NT2/D1 (cell line): ENCODE data around the gene PCOLCE2.

ENCODE experiments used
- DNase-seq: peaks from one replicate; pipeline ENCODE4 v3.0.0-alpha.2; 2011; ENCODE audit warnings: low read depth, low spot score
- H3K27me3 ChIP-seq: 2 replicates; pipeline ENCODE4 v1.6.0; 2011; ENCODE audit warnings: mild to moderate bottlenecking; ENCODE audit not compliant: insufficient read length, insufficient read depth
- H3K36me3 ChIP-seq: 2 replicates; pipeline ENCODE4 v1.6.1; 2011; ENCODE audit warnings: mild to moderate bottlenecking, low read length, mixed read lengths; ENCODE audit not compliant: insufficient read depth, insufficient read length
- H3K4me1 ChIP-seq: 2 replicates; pipeline ENCODE4 v1.5.1; 2011; ENCODE audit not compliant: insufficient read depth, insufficient read length
- H3K4me3 ChIP-seq: 2 replicates; pipeline ENCODE4 v1.5.1; 2011; ENCODE audit warnings: low read depth; ENCODE audit not compliant: insufficient read length
- H3K9ac ChIP-seq: 2 replicates; pipeline ENCODE4 v1.6.0; 2011; ENCODE audit warnings: low read depth; ENCODE audit not compliant: insufficient read length
- H3K9me3 ChIP-seq: 2 replicates; pipeline ENCODE4 v1.5.1; 2011; ENCODE audit warnings: mild to moderate bottlenecking, low read length; ENCODE audit not compliant: insufficient read depth
- SUZ12 ChIP-seq: IDR thresholded peaks from 2 replicates; pipeline ENCODE4 v1.6.1; 2011; ENCODE audit not compliant: insufficient read length, insufficient read depth; ENCODE audit errors: extremely low read depth
- YY1 ChIP-seq: IDR thresholded peaks from 2 replicates; pipeline ENCODE4 v1.6.1; 2011; ENCODE audit not compliant: insufficient read length, insufficient read depth
- ZNF274 ChIP-seq: IDR thresholded peaks from 2 replicates; pipeline ENCODE4 v1.6.1; 2011; ENCODE audit warnings: mild to moderate bottlenecking, low read depth, low read length

PCOLCE2 gene

GRCh38 chr3:142929109-142929508 lies 40.2 kb upstream of the PCOLCE2 start:
- no peak for TF ChIP-seq YY1
- TF ChIP-seq ZNF274, result no peak
- no peak for TF ChIP-seq SUZ12
- Histone ChIP-seq H3K4me1 (no peaks in the 10 kb centered on the region), H3K27me3 (no peaks in the 10 kb centered on the region), H3K9ac (no peak overlapping the region), H3K4me3 (no peak overlapping the region), H3K36me3 (no peaks in the 10 kb centered on the region), H3K9me3 (no peaks in the 10 kb centered on the region)
- DNase-seq, result peak; percentile 15

- DNase-seq, result no peak
- Histone ChIP-seq H3K9me3 (peaks cover 8% of the 10 kb centered on the region; the same call in 1 of the 2 replicates), H3K9ac (no peak overlapping the region), H3K4me1 (no peaks in the 10 kb centered on the region), H3K4me3 (no peak overlapping the region), H3K27me3 (no peaks in the 10 kb centered on the region), H3K36me3 (no peaks in the 10 kb centered on the region)
- TF ChIP-seq ZNF274 (no peak), YY1 (no peak), SUZ12 (no peak)
Observed at GRCh38 chr3:142926368-142926944, 37.6 kb upstream of the PCOLCE2 start.

- no peak overlapping the region for H3K9ac ChIP-seq
- no peak overlapping the region for H3K4me3 ChIP-seq
- peaks cover 8% of the 10 kb centered on the region; the same call in 1 of the 2 replicates for H3K9me3 ChIP-seq
- H3K4me1 ChIP-seq, result no peaks in the 10 kb centered on the region
- H3K36me3 ChIP-seq, result no peaks in the 10 kb centered on the region
- H3K27me3 ChIP-seq, result no peaks in the 10 kb centered on the region
- DNase-seq, result no peak
- TF ChIP-seq YY1 (no peak), ZNF274 (no peak), SUZ12 (no peak)
Observed at GRCh38 chr3:142925140-142925539, 36.3 kb upstream of the PCOLCE2 start.

- peaks cover 8% of the 10 kb centered on the region; the same call in 1 of the 2 replicates for H3K9me3 ChIP-seq
- DNase-seq, result no peak
- TF ChIP-seq SUZ12 (no peak), YY1 (no peak), ZNF274 (no peak)
- H3K36me3 ChIP-seq, result no peaks in the 10 kb centered on the region
- H3K27me3 ChIP-seq, result no peaks in the 10 kb centered on the region
- H3K9ac ChIP-seq, result no peak overlapping the region
- H3K4me3 ChIP-seq, result no peak overlapping the region
- H3K4me1 ChIP-seq, result no peaks in the 10 kb centered on the region
Observed at GRCh38 chr3:142923694-142924093, 34.8 kb upstream of the PCOLCE2 start.

DNA sequence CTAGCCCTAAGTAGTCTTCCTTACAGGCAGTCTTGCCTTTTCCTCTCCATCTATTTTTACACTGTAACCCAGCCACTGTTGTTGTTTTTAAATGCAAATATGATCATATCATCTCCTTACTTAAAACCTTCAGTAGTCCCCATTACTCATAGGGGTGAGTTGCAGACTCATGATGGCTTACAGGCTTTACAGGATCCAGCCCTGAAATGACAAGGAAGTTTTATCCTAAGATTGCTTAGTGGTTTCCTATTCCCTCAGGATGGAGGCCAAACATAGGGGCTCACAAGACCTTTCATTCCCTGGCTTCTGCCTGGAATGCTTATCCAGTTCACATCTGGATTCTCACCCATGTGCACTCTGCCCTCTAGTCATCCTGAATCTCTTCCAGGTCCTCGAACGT lies 27.7 kb upstream of the PCOLCE2 start:
- H3K4me3 ChIP-seq, result no peak overlapping the region
- H3K9me3 ChIP-seq, result no peaks in the 10 kb centered on the region
- no peaks in the 10 kb centered on the region for H3K4me1 ChIP-seq
- H3K9ac ChIP-seq, result no peak overlapping the region
- no peaks in the 10 kb centered on the region for H3K36me3 ChIP-seq
- TF ChIP-seq SUZ12 (no peak), YY1 (no peak), ZNF274 (no peak)
- H3K27me3 ChIP-seq, result no peaks in the 10 kb centered on the region
- DNase-seq, result no peak

DNA sequence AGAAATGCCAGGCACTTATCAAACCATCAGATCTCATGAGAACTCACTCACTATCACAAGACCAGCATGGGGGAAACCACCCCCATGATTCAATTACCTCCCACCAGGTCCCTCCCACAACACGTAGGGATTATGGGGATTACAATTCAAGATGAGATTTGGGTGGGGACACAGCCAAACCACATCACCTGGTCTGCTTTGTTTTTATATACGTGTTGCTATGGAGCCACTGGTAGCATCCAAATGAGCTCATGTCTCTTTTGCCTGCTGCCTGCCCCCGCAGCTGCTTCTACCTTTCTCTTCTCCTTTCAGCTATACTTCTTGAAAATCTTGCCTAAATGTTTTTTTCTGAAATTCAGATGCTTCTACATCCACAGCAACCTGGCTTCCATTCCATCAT lies 26.8 kb upstream of the PCOLCE2 start:
- no peak for DNase-seq
- no peaks in the 10 kb centered on the region for H3K36me3 ChIP-seq

DNA sequence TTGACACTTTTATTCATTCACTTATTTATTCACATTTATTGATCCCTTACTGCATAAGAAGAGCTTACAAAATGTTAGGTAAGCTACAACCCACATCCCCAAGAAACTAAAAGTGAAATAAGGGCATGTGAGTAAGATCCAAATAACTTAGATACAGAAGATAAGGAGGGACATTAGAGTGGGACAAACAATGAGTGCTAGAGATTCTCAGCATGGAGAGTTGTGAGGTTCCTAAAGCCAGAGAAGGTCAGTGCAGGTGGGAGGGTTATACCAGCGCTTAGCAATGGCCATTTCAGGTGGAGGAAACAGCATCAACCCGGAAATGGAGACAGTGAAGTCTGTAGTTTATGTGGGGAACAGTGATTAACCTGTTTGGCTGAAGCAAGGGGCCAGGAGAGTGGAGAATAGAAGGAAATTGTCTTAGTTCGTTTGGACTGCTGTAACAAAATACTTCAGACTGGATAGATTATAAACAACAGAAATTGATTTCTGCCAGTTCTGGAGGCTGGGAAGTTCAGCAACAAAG lies 25.5 kb upstream of the PCOLCE2 start:
- Histone ChIP-seq H3K4me1 (no peaks in the 10 kb centered on the region), H3K9me3 (no peaks in the 10 kb centered on the region), H3K36me3 (no peaks in the 10 kb centered on the region), H3K27me3 (no peaks in the 10 kb centered on the region), H3K9ac (no peak overlapping the region), H3K4me3 (no peak overlapping the region)
- DNase-seq, result no peak
- TF ChIP-seq YY1 (no peak), SUZ12 (no peak), ZNF274 (no peak)

More for the DNA sequence above, 26.8 kb upstream of the PCOLCE2 start:
- no peak overlapping the region for H3K9ac ChIP-seq
- H3K9me3 ChIP-seq, result no peaks in the 10 kb centered on the region
- H3K4me1 ChIP-seq, result no peaks in the 10 kb centered on the region
- TF ChIP-seq ZNF274 (no peak), SUZ12 (no peak), YY1 (no peak)
- H3K4me3 ChIP-seq, result no peak overlapping the region
- H3K27me3 ChIP-seq, result no peaks in the 10 kb centered on the region
